Endothelial cell of umbilical vein (primary cell): ENCODE data around the gene ADAM30. TPM values are rescaled to one million over a fixed set of nuclear protein-coding genes. Genes with fewer than 3 reads are reported as not detected.

Experiments
- BruUV-seq: library from RNA; stranded (reverse); fragments of 400-500 nt; replicated peaks from 2 replicates; lab custom pipeline; 2021; lab: Mats Ljungman, UMichigan
- CTCF ChIA-PET: fragments of 300-600, 350-600 bp; sonication (Branson Sonifier 250); formaldehyde crosslinking; loops from one replicate; lab custom pipeline; 2021; ENCODE audit warnings: antibody characterized with exemption, inconsistent platforms; lab: Charles Lee
- POLR2A ChIA-PET: fragments of 300-600, 350-600 bp; sonication (Branson Sonifier 250); formaldehyde crosslinking; loops from one replicate; lab custom pipeline; 2021; ENCODE audit warnings: antibody characterized with exemption, inconsistent platforms; lab: Charles Lee
- DNase-seq: peaks from one replicate; pipeline ENCODE4 v3.0.0-alpha.2; 2011; ENCODE audit warnings: low read depth, low spot score
- FAIRE-seq: peaks from 2 replicates; lab custom pipeline; 2011; peaks lifted over from hg19 to GRCh38; lab: Jason Lieb, UNC
- H2AFZ ChIP-seq: 2 replicates; pipeline ENCODE4 v1.6.0; 2012; ENCODE audit warnings: low read depth, low read length, control low read depth, inconsistent platforms
- H3K27ac ChIP-seq: 2 replicates; pipeline ENCODE4 v1.5.1; 2011; ENCODE audit warnings: low read depth, mild to moderate bottlenecking, control low read depth, low read length, moderate library complexity; ENCODE audit not compliant: insufficient read depth
- H3K27me3 ChIP-seq, 2 experiments: 2 replicates each; pipeline versions ENCODE4 v1.6.0 to v1.6.1; 2011; ENCODE audit warnings: low read length in 2 of 2, mixed read lengths in 1 of 2; ENCODE audit not compliant: control insufficient read depth in 2 of 2, insufficient read depth in 2 of 2
- H3K36me3 ChIP-seq, 2 experiments: 2 replicates in 1 of 2; 3 replicates in 1 of 2; pipeline ENCODE4 v1.5.1; 2011; ENCODE audit warnings: low read length in 2 of 2, mild to moderate bottlenecking in 1 of 2, moderate library complexity in 1 of 2; ENCODE audit not compliant: control insufficient read depth in 2 of 2, insufficient read depth in 2 of 2; ENCODE audit errors: extremely low read depth in 1 of 2
- H3K4me1 ChIP-seq: 3 replicates; pipeline ENCODE4 v1.5.1; 2011; ENCODE audit warnings: mild to moderate bottlenecking, low read length; ENCODE audit not compliant: control insufficient read depth, insufficient read depth; ENCODE audit errors: extremely low read depth
- H3K4me2 ChIP-seq: 2 replicates; pipeline ENCODE4 v1.6.1; 2011; ENCODE audit warnings: low read length, control low read depth, mixed read lengths; ENCODE audit not compliant: insufficient read depth
- H3K4me3 ChIP-seq, 3 experiments: fragments of 200-600 bp in 1 of 3; sonication (generic), shearing (Covaris generic) in 1 of 3; replicated peaks in 1 of 3; 2 replicates each; pipeline ENCODE4 v1.5.1; 2011 to 2016; ENCODE audit warnings: control low read depth in 3 of 3, low read length in 3 of 3, mild to moderate bottlenecking in 2 of 3, inconsistent platforms in 1 of 3, low read depth in 1 of 3, moderate library complexity in 1 of 3; ENCODE audit not compliant: insufficient read depth in 1 of 3
- H3K79me2 ChIP-seq: 2 replicates; pipeline ENCODE4 v1.6.0; 2012; ENCODE audit warnings: low read length, inconsistent platforms; ENCODE audit not compliant: control insufficient read depth, insufficient read depth
- H3K9ac ChIP-seq: replicated peaks from 2 replicates; pipeline ENCODE3; 2011; ENCODE audit warnings: low read length, control low read depth; ENCODE audit not compliant: insufficient read depth; ENCODE audit errors: extremely low read depth
- H3K9me1 ChIP-seq: replicated peaks from 3 replicates; pipeline ENCODE4 v1.6.0; 2011; ENCODE audit warnings: mild to moderate bottlenecking, low read length; ENCODE audit not compliant: control insufficient read depth, insufficient read depth; ENCODE audit errors: extremely low read depth
- H3K9me3 ChIP-seq: replicated peaks from 2 replicates; pipeline ENCODE4 v1.5.1; 2012; ENCODE audit warnings: low read length, inconsistent platforms; ENCODE audit not compliant: control insufficient read depth, insufficient read depth
- H4K20me1 ChIP-seq: replicated peaks from 2 replicates; pipeline ENCODE3; 2011; ENCODE audit warnings: mild to moderate bottlenecking, low read length; ENCODE audit not compliant: control insufficient read depth, insufficient read depth; ENCODE audit errors: extremely low read depth
- EZH2 ChIP-seq: IDR thresholded peaks from 2 replicates; pipeline ENCODE4 v1.6.1; 2012; ENCODE audit warnings: borderline replicate concordance, low read depth, mild to moderate bottlenecking, moderate library complexity, low read length, inconsistent platforms; ENCODE audit not compliant: severe bottlenecking
- FOS ChIP-seq: IDR thresholded peaks from 2 replicates; pipeline ENCODE4 v1.6.1; 2011; ENCODE audit warnings: mild to moderate bottlenecking, low read length, moderate library complexity, borderline replicate concordance; ENCODE audit not compliant: insufficient read depth
- GATA2 ChIP-seq: IDR thresholded peaks from 2 replicates; pipeline ENCODE4 v1.7.0; 2011; ENCODE audit warnings: low read depth, mild to moderate bottlenecking, moderate library complexity, mixed read lengths, low read length; ENCODE audit not compliant: insufficient read length, insufficient read depth
- JUN ChIP-seq: IDR thresholded peaks from 2 replicates; pipeline ENCODE4 v1.6.1; 2011; ENCODE audit warnings: borderline replicate concordance, low read depth; ENCODE audit not compliant: insufficient read length, insufficient read depth
- MYC ChIP-seq: IDR thresholded peaks from one replicate; pipeline ENCODE4 v1.6.1; 2011; ENCODE audit warnings: mild to moderate bottlenecking, low read depth, low read length
- POLR2A ChIP-seq: IDR thresholded peaks from 2 replicates; pipeline ENCODE4 v1.6.1; 2012; ENCODE audit warnings: low read depth, mild to moderate bottlenecking, control low read depth, low read length
- POLR2AphosphoS5 ChIP-seq: IDR thresholded peaks from 2 replicates; pipeline ENCODE4 v1.6.1; 2012; ENCODE audit warnings: low read depth, mild to moderate bottlenecking, control low read depth, low read length, moderate library complexity; ENCODE audit not compliant: insufficient read depth
- dilution Hi-C: fragments of 300-500 bp; cut with MboI; formaldehyde crosslinking; loops from one replicate; pipeline ENCODE4 v1.15.0; 2019; ENCODE audit warnings: low sequenced_read_pairs; ENCODE audit not compliant: extremely low pct_ligation_motif_present
- intact Hi-C: fragments of 100-400 bp; cut with micrococcal nuclease; formaldehyde crosslinking; loops from one replicate; pipeline ENCODE4 v1.10.0; 2022
- polyA plus RNA-seq, 4 experiments: library from polyadenylated mRNA; depleted of rRNA in 3 of 4; stranded (reverse) in 3 of 4; unstranded in 1 of 4; fragments of >200 nt; gene quantifications; 2 replicates each; pipeline versions ENCODE4 v1.2.1 to v1.2.3, GENCODE V29; 2011 to 2012; ENCODE audit warnings: missing spikeins in 1 of 4
- total RNA-seq: library from RNA; stranded (reverse); gene quantifications from 2 replicates; pipeline ENCODE4 v1.2.3, GENCODE V29; 2021

ADAM30 gene
- total and polyA plus RNA-seq, 2 donors (not counting 3 experiments of a cell fraction or from before 2014, with no cell fraction given): not detected

GRCh38 chr1:119871881-119872280 is 24.4 kb downstream of the ADAM30 start:
- Histone ChIP-seq H3K4me2 (no peak overlapping the region), H3K27ac (no peak overlapping the region), H3K4me3 (no peak overlapping the region), H3K9me3 (no peaks in the 10 kb centered on the region), H2AFZ (no peak overlapping the region), H3K36me3 (no peaks in the 10 kb centered on the region), H3K79me2 (no peaks in the 10 kb centered on the region), H4K20me1 (no peaks in the 10 kb centered on the region), H3K27me3 (peaks cover 5 to 6% of the 10 kb centered on the region in 2 experiments), H3K4me1 (no peaks in the 10 kb centered on the region), H3K9me1 (no peaks in the 10 kb centered on the region), H3K9ac (no peak overlapping the region)
- dilution Hi-C loops (no loop called here), intact Hi-C loops (loop anchor here (1.0 to 10.0 kb wide), 3 partner anchors 63 to 257 kb away; no protein-coding TSS in a partner anchor)
- BruUV-seq: no TSS peak
- CTCF ChIA-PET: interaction anchor here (0.7 to 1.7 kb wide), 4 partner anchors 13 to 77 kb away, joined by 3 to 8 read pairs (median 4); no protein-coding TSS in a partner anchor
- no peak for TF ChIP-seq EZH2
- no peak for TF ChIP-seq POLR2AphosphoS5
- TF ChIP-seq POLR2A: no peak
- no peak for TF ChIP-seq MYC
- TF ChIP-seq GATA2: no peak
- no peak for TF ChIP-seq JUN
- TF ChIP-seq FOS: no peak
- DNase-seq: no peak
- FAIRE-seq: no peak
- POLR2A ChIA-PET: no interaction called here
